GM18511 (cell line): ENCODE data around the gene DOCK3.
"Not testable (repeated sequence)": the region's sequence is repeated elsewhere in the genome, so short reads cannot be mapped to it uniquely, and the experiment has no call there.

Experiments used
- ATAC-seq: cut with Tn5 transposase; IDR thresholded peaks from one replicate; pipeline ENCODE4 v1.9.1; 2021; ENCODE audit warnings: mild to moderate bottlenecking, moderate library complexity; ENCODE audit not compliant: unreplicated experiment

Gene DOCK3

DNA sequence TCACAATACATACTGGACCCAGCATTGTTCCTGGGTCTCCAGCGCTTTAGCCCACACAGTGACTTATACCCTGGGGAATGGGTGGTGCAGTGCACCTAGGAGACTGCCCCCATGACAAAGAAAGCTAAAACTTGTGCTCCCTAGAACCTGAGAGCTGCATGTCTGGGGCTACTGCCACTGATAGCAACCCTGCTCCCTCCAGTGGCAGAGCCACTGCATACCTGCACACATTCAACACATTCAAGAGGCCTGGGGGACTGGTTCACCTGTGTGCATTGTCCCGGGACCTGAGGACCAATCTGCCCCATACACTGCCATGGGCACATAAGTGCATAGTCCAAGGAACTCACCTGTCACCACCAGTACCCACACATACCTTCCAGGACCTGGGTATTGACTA is 407.6 kb downstream of the DOCK3 start:
- no peak for ATAC-seq

DNA sequence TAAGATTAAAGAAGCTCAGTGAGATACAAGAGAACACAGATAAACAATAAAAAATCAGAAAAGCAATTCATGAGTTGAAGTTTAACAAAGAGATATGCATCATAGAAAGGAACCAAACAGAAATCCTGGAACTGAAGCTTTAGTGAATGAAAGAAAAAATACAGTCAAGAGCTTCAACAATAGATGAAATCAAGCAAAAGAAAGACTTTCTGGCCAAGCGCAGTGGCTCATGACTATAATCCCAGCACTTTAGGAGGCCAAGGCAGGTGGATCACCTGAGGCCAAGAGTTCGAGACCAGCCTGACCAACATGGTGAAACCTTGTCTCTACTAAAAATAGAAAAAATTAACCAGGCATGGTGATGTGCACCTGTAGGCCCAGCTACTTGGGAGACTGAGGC is 408.8 kb downstream of the DOCK3 start:
- no peak for ATAC-seq

- not testable (repeated sequence) for ATAC-seq
Observed at GRCh38 chr3:51092141-51092540, 417.4 kb downstream of the DOCK3 start.

GRCh38 chr3:51094838-51095237 is 420.1 kb downstream of the DOCK3 start:
- ATAC-seq: not testable (repeated sequence)

DNA sequence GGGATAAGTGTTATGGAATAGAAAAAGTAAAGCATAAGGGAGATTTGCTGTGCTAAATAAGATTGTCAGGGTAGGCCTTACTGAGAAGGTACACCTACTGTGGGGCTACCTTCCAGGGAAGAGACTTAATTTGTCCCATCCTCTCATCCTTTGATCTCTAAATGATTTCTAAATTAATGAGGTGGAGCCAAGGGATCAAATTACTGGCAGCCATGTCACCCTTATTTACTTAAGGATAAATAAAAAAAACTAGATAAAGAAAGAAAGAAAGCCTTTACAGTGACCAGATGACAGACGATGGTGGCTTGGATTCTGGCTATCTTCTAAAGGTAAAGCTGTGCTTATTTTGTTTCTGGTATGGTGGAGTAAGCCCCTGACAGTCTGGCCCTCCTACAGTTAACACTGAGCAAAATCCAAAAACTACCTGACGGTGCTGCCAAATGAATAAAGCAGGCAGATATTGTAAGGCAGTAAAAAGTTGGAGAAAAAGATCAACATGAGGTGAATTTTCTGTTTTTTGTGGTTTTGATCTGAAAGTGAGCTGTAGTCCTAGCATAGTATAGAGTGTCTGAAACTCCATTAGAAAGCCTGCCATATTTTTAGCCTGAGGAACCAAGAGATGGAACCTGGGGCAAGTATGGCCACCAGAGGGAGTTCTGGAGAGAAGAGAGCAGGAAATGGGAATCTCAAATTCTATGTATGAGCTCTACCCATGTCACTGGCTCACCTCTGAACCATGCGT is 425.2 kb downstream of the DOCK3 start:
- no peak for ATAC-seq

- no peak for ATAC-seq
Observed at GRCh38 chr3:51100536-51100851, 425.8 kb downstream of the DOCK3 start.

- ATAC-seq: no peak
Observed at GRCh38 chr3:51102396-51102795, 427.7 kb downstream of the DOCK3 start.

DNA sequence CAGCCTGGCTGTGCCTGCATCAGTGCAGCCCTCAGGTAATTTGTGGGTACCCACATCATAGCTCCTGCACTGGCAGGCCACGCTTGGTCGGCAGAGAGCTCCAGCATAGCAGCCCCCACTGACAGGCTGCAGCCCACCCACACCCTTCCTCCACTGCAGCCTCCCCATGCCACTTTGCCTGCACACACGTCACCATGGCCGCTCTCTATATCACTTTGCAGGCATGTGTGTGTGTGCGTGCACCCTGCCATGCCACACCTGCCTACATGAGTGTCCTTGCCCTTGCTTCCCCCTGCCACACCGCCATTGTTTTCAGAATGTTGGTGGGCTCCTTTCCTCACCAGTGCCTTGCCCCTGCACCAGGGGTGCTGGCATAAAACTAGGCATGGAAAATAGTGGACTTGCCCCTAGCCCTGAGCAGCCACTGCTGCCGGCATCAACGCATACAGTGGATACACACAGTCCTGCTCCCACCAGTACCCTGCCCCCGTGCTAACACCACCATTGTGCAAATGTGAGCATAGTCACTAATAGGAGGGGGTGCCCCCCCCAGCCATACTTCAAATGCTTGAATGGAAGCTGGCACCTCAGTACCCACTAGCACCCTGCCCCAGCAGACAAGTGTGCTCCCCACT is 431.6 kb downstream of the DOCK3 start:
- ATAC-seq: no peak

- no peak for ATAC-seq
Observed at GRCh38 chr3:51110586-51110985, 435.9 kb downstream of the DOCK3 start.

GRCh38 chr3:51122944-51123343 is 448.2 kb downstream of the DOCK3 start:
- ATAC-seq: no peak

DNA sequence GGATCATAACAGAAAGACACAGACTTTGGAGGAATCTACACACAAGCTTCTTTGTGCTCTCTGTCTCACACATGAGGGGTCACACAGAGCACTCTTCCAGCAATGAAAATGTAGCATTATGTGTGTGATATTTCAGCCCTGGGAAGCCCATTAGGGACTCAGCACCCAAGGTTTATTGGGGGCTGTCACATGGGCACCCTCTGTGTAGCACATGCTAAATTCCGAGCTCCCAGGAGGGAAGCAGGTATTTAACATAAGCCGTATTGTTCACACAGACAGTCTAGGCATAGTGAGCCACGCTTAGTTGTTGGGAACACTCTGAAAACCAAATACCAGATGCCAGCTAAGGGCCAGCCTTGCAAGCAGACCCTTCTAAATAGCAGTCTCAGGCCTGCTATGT is 448.8 kb downstream of the DOCK3 start:
- ATAC-seq: no peak

DNA sequence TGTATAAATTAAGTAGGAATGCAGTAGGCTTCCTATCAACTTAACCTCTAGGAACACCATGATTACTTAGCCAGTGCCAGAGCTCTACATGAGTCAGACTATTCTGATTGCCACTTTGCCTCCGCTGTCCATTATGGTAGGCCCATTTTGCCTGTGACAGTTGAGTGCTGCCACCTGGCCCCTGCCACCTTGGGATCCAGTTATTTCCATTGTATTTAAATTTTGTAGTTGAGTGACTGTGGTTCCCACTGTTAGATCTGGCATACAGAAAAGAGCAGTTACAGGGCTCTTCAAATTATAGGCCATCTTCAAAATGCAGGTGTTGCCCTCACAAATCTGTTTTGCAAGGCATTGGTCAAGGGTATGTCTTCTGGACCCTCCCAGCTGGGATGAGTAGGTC is 456.9 kb downstream of the DOCK3 start:
- not testable (repeated sequence) for ATAC-seq

DNA sequence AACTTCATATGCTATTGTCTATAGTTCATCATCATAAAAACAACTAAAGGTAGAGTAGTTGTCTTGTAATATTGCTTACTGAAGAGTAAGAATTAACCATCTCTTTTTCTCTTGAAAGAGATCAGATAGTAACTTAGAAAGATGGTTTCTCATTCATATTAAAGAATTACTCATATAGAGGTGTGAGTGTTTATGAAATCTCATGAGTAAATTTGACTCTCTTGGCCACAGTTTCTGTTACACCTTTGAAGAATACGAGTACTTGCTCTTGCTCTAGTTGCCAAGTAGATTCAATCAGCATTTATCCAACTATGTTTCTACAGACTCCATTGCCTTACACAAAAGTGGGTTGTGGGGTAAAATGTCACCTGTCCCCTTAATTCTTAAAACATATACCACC is 463.0 kb downstream of the DOCK3 start:
- ATAC-seq: no peak

GRCh38 chr3:51139616-51140015 is 464.9 kb downstream of the DOCK3 start:
- no peak for ATAC-seq

GRCh38 chr3:51141573-51141972 is 466.8 kb downstream of the DOCK3 start:
- ATAC-seq: no peak

GRCh38 chr3:51145811-51146585 is 471.3 kb downstream of the DOCK3 start:
- ATAC-seq: no peak

- no peak for ATAC-seq
Observed at GRCh38 chr3:51146781-51147180, 472.1 kb downstream of the DOCK3 start.

DNA sequence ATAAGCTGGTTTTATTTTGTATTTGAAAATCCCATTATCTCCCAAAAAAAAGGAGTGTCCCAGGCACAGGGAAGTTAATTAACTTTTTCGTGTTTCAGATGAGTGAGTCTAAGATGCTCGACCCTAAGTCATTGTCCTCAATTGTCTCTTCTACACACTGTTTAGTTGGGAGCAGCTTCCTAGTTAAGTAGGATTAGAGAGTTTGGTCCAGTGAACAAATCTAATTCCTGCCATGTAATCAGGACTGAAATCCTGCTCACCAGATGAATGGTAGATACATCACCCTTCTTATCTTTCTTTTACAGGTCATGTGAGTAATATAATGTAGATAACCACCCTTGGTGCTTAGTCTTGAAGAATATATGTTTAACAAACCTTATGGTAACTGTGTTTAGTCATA is 481.4 kb downstream of the DOCK3 start:
- ATAC-seq: no peak

DNA sequence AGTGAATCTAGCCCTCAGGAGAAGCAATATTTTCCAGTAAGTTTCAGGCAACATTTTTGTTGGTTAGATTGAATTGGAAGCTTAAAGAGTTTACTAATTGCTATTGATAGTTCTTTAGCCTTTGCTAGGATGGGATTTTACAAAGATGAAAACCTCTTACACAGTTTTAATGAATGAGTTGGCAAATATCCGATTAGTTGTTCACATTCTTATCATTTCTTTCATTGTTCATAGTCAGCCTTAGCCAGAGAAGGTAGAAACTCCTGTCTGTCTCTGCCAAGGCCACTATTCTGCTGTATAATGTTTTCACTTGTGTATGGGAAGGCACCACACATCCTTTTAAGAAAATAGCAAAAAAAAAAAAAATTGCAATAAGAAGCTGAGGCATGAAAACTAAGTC is 488.3 kb downstream of the DOCK3 start:
- no peak for ATAC-seq

- no peak for ATAC-seq
Observed at GRCh38 chr3:51173518-51174271, 499.0 kb downstream of the DOCK3 start.

- ATAC-seq: no peak
Observed at GRCh38 chr3:51176923-51177322, 502.2 kb downstream of the DOCK3 start.
